Mesenchymal stem cell (in vitro differentiated cells and primary cell): ENCODE data around the gene PARD3B.
A peak's percentile ranks its signal among the peaks of the same experiment; 100 is the strongest.

Experiments used
- DNase-seq: peaks from one replicate; pipeline ENCODE4 v3.0.0-alpha.2; 2013
- H2AFZ ChIP-seq: one replicate; pipeline ENCODE4 v1.6.1; 2013; ENCODE audit warnings: low read depth, mild to moderate bottlenecking, control low read depth, inconsistent platforms, low read length, moderate library complexity
- H2AK5ac ChIP-seq: 2 replicates; pipeline ENCODE4 v1.6.1; 2013; ENCODE audit warnings: low read length, moderate library complexity, mild to moderate bottlenecking, inconsistent platforms; ENCODE audit not compliant: severe bottlenecking
- H2BK120ac ChIP-seq: one replicate; pipeline ENCODE4 v1.6.1; 2013; ENCODE audit warnings: low read depth, mild to moderate bottlenecking, inconsistent platforms, low read length, moderate library complexity
- H2BK12ac ChIP-seq, 2 experiments: one replicate each; pipeline ENCODE4 v1.6.1; 2013; ENCODE audit warnings: inconsistent platforms in 2 of 2, low read length in 2 of 2, mild to moderate bottlenecking in 2 of 2, moderate library complexity in 2 of 2, control low read depth in 1 of 2
- H2BK15ac ChIP-seq: one replicate; pipeline ENCODE4 v1.6.1; 2013; ENCODE audit warnings: mild to moderate bottlenecking, low read depth, inconsistent platforms; ENCODE audit not compliant: poor library complexity, severe bottlenecking
- H2BK5ac ChIP-seq: 2 replicates; pipeline ENCODE4 v1.6.1; 2013; ENCODE audit warnings: low read depth, mild to moderate bottlenecking, low read length, control low read depth, inconsistent platforms; ENCODE audit not compliant: poor library complexity, severe bottlenecking
- H3K14ac ChIP-seq, 2 experiments: one replicate each; pipeline ENCODE4 v1.6.1; 2013; ENCODE audit warnings: inconsistent platforms in 2 of 2, low read length in 2 of 2, control low read depth in 1 of 2, mild to moderate bottlenecking in 1 of 2, moderate library complexity in 1 of 2
- H3K18ac ChIP-seq, 2 experiments: one replicate each; pipeline ENCODE4 v1.6.1; 2013; ENCODE audit warnings: inconsistent platforms in 2 of 2, low read length in 2 of 2, control low read depth in 1 of 2, low read depth in 1 of 2, mild to moderate bottlenecking in 1 of 2
- H3K23ac ChIP-seq, 2 experiments: one replicate each; pipeline ENCODE4 v1.6.1; 2013; ENCODE audit warnings: inconsistent platforms in 2 of 2, low read length in 2 of 2, mild to moderate bottlenecking in 2 of 2, moderate library complexity in 2 of 2, control low read depth in 1 of 2
- H3K27ac ChIP-seq: 2 replicates; pipeline ENCODE4 v1.5.1; 2013; ENCODE audit warnings: mild to moderate bottlenecking, moderate library complexity, low read length, control low read depth, inconsistent platforms; ENCODE audit not compliant: poor library complexity, severe bottlenecking
- H3K27me3 ChIP-seq, 2 experiments: 2 replicates each; pipeline versions ENCODE4 v1.6.1 to v1.7.0; 2013; ENCODE audit warnings: low read length in 2 of 2, mild to moderate bottlenecking in 2 of 2, moderate library complexity in 2 of 2, control low read depth in 1 of 2, inconsistent platforms in 1 of 2; ENCODE audit not compliant: control insufficient read depth in 1 of 2, insufficient read depth in 1 of 2
- H3K36me3 ChIP-seq, 2 experiments: 2 replicates each; pipeline versions ENCODE4 v1.6.1 to v1.7.0; 2013; ENCODE audit warnings: low read length in 2 of 2, control low read depth in 1 of 2, inconsistent platforms in 1 of 2, low read depth in 1 of 2, mild to moderate bottlenecking in 1 of 2; ENCODE audit not compliant: insufficient read depth in 2 of 2, control insufficient read depth in 1 of 2
- H3K4ac ChIP-seq, 2 experiments: one replicate each; pipeline ENCODE4 v1.6.1; 2013; ENCODE audit warnings: inconsistent platforms in 2 of 2, low read length in 2 of 2, mild to moderate bottlenecking in 2 of 2, moderate library complexity in 2 of 2, control low read depth in 1 of 2, low read depth in 1 of 2
- H3K4me1 ChIP-seq: 2 replicates; pipeline ENCODE4 v1.6.1; 2013; ENCODE audit warnings: low read depth, low read length, control low read depth; ENCODE audit not compliant: control insufficient read depth, insufficient read depth
- H3K4me2 ChIP-seq: 2 replicates; pipeline ENCODE4 v1.6.1; 2013; ENCODE audit warnings: low read length, mild to moderate bottlenecking, inconsistent platforms; ENCODE audit not compliant: poor library complexity, severe bottlenecking
- H3K4me3 ChIP-seq, 2 experiments: 2 replicates each; pipeline versions ENCODE4 v1.5.1 to v1.7.0; 2013; ENCODE audit warnings: low read length in 2 of 2, mild to moderate bottlenecking in 2 of 2, control low read depth in 1 of 2, low read depth in 1 of 2; ENCODE audit not compliant: insufficient read depth in 1 of 2
- H3K79me1 ChIP-seq: replicated peaks from 2 replicates; pipeline ENCODE4 v1.6.1; 2013; ENCODE audit warnings: mild to moderate bottlenecking, control low read depth, low read length, inconsistent platforms; ENCODE audit not compliant: poor library complexity, severe bottlenecking
- H3K9ac ChIP-seq: 2 replicates; pipeline ENCODE4 v1.7.0; 2013; ENCODE audit warnings: mild to moderate bottlenecking, low read length, moderate library complexity
- H3K9me3 ChIP-seq: 2 replicates; pipeline ENCODE4 v1.7.0; 2013; ENCODE audit warnings: mild to moderate bottlenecking, low read length; ENCODE audit not compliant: control insufficient read depth
- H4K8ac ChIP-seq: one replicate; pipeline ENCODE4 v1.6.1; 2013; ENCODE audit warnings: inconsistent platforms, mild to moderate bottlenecking, low read length, moderate library complexity
- H4K91ac ChIP-seq: one replicate; pipeline ENCODE4 v1.6.1; 2013; ENCODE audit warnings: mild to moderate bottlenecking, low read length, inconsistent platforms
- whole genome bisulfite sequencing: methylation state at CpG from one replicate; pipeline ENCODE4 v1.1.7; 2013; ENCODE audit warnings: mixed read lengths; 5-methylcytosine and 5-hydroxymethylcytosine counted together

PARD3B gene

GRCh38 chr2:204881655-204882054 lies 336.4 kb downstream of the PARD3B start:
- H3K18ac ChIP-seq: peak overlapping the region in 1 of 2 experiments; percentile 2
- H3K9me3 ChIP-seq: no peaks in the 10 kb centered on the region
- no peak overlapping the region for H2AFZ ChIP-seq
- no peak overlapping the region for H3K14ac ChIP-seq
- H3K23ac ChIP-seq: peak overlapping the region in 1 of 2 experiments; percentile 89
- no peak for DNase-seq
- no peak overlapping the region for H2BK5ac ChIP-seq
- no peak overlapping the region for H3K27ac ChIP-seq
- peaks cover 6% of the 10 kb centered on the region for H3K79me1 ChIP-seq
- no peak overlapping the region for H4K8ac ChIP-seq
- no peak overlapping the region for H3K4me3 ChIP-seq
- no peak overlapping the region for H2BK120ac ChIP-seq
- no peak overlapping the region for H3K9ac ChIP-seq
- H3K36me3 ChIP-seq: no peaks in the 10 kb centered on the region
- no peak overlapping the region for H3K4me2 ChIP-seq
- H4K91ac ChIP-seq: no peak overlapping the region
- no peak overlapping the region for H2BK12ac ChIP-seq
- H2AK5ac ChIP-seq: no peak overlapping the region
- H3K4ac ChIP-seq: no peak overlapping the region
- H3K27me3 ChIP-seq: no peaks in the 10 kb centered on the region
- H2BK15ac ChIP-seq: no peak overlapping the region
- H3K4me1 ChIP-seq: no peaks in the 10 kb centered on the region
- WGBS: 57% methylated on average over 4 of the region's 4 CpGs

- no peak for DNase-seq
- Histone ChIP-seq H3K4me1 (no peaks in the 10 kb centered on the region), H3K27ac (no peak overlapping the region), H3K9ac (no peak overlapping the region), H4K91ac (no peak overlapping the region), H3K14ac (no peak overlapping the region), H2BK15ac (no peak overlapping the region), H3K4me2 (no peak overlapping the region), H2AK5ac (no peak overlapping the region), H3K4me3 (no peak overlapping the region), H3K9me3 (no peaks in the 10 kb centered on the region), H2BK12ac (no peak overlapping the region), H3K79me1 (peaks cover 6% of the 10 kb centered on the region), H3K27me3 (no peaks in the 10 kb centered on the region), H3K4ac (no peak overlapping the region), H3K18ac (no peak overlapping the region), H2BK5ac (no peak overlapping the region), H3K36me3 (no peaks in the 10 kb centered on the region), H3K23ac (no peak overlapping the region), H2BK120ac (no peak overlapping the region), H4K8ac (no peak overlapping the region), H2AFZ (no peak overlapping the region)
- WGBS: 53% methylated on average over 2 of the region's 2 CpGs
Observed at GRCh38 chr2:204885747-204886146, 340.5 kb downstream of the PARD3B start.

DNA sequence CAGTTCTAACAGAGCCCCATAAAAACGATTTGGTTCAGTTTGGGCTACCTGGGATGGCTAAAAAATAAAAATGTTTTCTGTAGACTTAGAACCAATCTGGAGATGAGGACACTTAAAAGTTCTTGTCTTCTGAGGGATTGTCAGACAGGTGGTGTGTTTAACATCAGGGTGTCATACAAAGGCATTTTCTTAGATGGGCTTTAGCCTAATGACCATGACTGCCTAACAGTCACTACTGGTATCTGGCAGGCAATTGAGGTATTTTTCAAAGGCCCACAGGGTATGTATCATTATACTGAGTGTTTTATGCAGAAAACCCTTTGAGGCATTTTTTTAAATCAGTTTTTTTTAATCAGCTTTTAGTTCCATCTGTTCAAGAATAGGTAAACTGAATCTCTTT lies 341.4 kb downstream of the PARD3B start:
- Histone ChIP-seq H3K27ac (no peak overlapping the region), H3K4me3 (no peak overlapping the region), H3K18ac (no peak overlapping the region), H2BK12ac (no peak overlapping the region), H3K36me3 (no peaks in the 10 kb centered on the region), H4K8ac (no peak overlapping the region), H3K4me2 (no peak overlapping the region), H3K23ac (no peak overlapping the region), H3K9me3 (no peaks in the 10 kb centered on the region), H3K4me1 (no peaks in the 10 kb centered on the region), H3K79me1 (peaks cover 3% of the 10 kb centered on the region), H3K14ac (no peak overlapping the region), H4K91ac (no peak overlapping the region), H2BK15ac (no peak overlapping the region), H2AK5ac (no peak overlapping the region), H3K27me3 (no peaks in the 10 kb centered on the region), H3K4ac (no peak overlapping the region), H2BK120ac (no peak overlapping the region), H3K9ac (no peak overlapping the region), H2AFZ (no peak overlapping the region), H2BK5ac (no peak overlapping the region)
- DNase-seq: no peak
- 94% methylated on average over 1 of the region's 1 CpG for WGBS

DNA sequence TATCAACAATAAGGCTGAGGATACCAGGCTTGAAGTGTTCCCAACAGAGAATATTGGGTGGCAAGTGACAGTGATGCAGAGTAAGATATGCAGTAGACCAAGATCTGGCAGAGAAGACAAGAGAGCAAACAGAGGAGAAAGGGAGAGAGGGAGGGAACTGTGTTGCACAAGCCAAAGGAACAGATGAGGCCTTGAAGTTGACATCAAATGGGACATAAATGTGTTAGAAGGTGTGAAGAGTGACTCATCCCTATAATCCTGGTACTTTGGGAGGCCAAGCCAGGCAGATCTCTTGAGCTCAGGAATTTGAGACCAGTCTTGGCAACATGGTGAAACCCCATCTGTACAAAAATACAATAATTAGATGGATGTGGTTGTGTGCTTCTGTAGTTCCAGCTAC lies 342.9 kb downstream of the PARD3B start:
- H2AFZ ChIP-seq: no peak overlapping the region
- no peak overlapping the region for H3K23ac ChIP-seq
- no peak overlapping the region for H2BK120ac ChIP-seq
- no peak overlapping the region for H2BK12ac ChIP-seq
- no peak overlapping the region for H3K4me3 ChIP-seq
- no peak overlapping the region for H2BK15ac ChIP-seq
- H3K36me3 ChIP-seq: no peaks in the 10 kb centered on the region
- no peak overlapping the region for H4K8ac ChIP-seq
- no peak overlapping the region for H3K4ac ChIP-seq
- H3K4me2 ChIP-seq: no peak overlapping the region
- no peak overlapping the region for H4K91ac ChIP-seq
- H3K79me1 ChIP-seq: peaks cover 2% of the 10 kb centered on the region
- H3K4me1 ChIP-seq: no peaks in the 10 kb centered on the region
- H2BK5ac ChIP-seq: no peak overlapping the region
- no peak overlapping the region for H2AK5ac ChIP-seq
- peak; percentile 22 for DNase-seq
- no peak overlapping the region for H3K18ac ChIP-seq
- H3K9ac ChIP-seq: no peak overlapping the region
- H3K9me3 ChIP-seq: no peaks in the 10 kb centered on the region
- no peak overlapping the region for H3K14ac ChIP-seq
- no peaks in the 10 kb centered on the region for H3K27me3 ChIP-seq
- H3K27ac ChIP-seq: no peak overlapping the region
